OCI-LY7 (cell line): ENCODE data around the gene AKR1C8. TPM values are rescaled to one million over a fixed set of nuclear protein-coding genes. Genes with fewer than 3 reads are reported as not detected.
"Not testable (repeated sequence)": the region's sequence is repeated elsewhere in the genome, so short reads cannot be mapped to it uniquely, and the experiment has no call there.

ENCODE experiments used
- BruUV-seq: library from RNA; stranded (reverse); fragments of 400-500 nt; replicated peaks from 2 replicates; lab custom pipeline; 2021; lab: Mats Ljungman, UMichigan
- CTCF ChIA-PET: fragments of 300-600 bp; sonication (Branson Sonifier 250); formaldehyde crosslinking; loops from one replicate; lab custom pipeline; 2022; ENCODE audit warnings: antibody characterized with exemption; ENCODE audit not compliant: unreplicated experiment; lab: Charles Lee
- POLR2A ChIA-PET: fragments of 300-600 bp; sonication (Branson Sonifier 250); formaldehyde crosslinking; loops from one replicate; lab custom pipeline; 2022; ENCODE audit warnings: antibody characterized with exemption; lab: Charles Lee
- DNase-seq: peaks from one replicate; pipeline ENCODE4 v3.0.0-alpha.2; 2015; ENCODE audit warnings: low spot score
- H2AFZ ChIP-seq: fragments of 200-600 bp; sonication (generic), shearing (Covaris generic); 2 replicates; pipeline ENCODE4 v1.6.1; 2014; ENCODE audit warnings: mild to moderate bottlenecking, antibody characterized with exemption, low read length, moderate library complexity
- H3K27ac ChIP-seq: fragments of 200-600 bp; sonication (generic); 2 replicates; pipeline ENCODE4 v1.5.1; 2014; ENCODE audit warnings: mixed run types, low read depth, mild to moderate bottlenecking, moderate library complexity, low read length, inconsistent platforms; ENCODE audit not compliant: poor library complexity, severe bottlenecking
- H3K36me3 ChIP-seq: fragments of 200-600 bp; sonication (generic); 2 replicates; pipeline ENCODE4 v1.6.1; 2014; ENCODE audit warnings: mild to moderate bottlenecking, antibody characterized with exemption, low read length, moderate library complexity, mixed read lengths; ENCODE audit not compliant: insufficient read depth
- H3K4me1 ChIP-seq: fragments of 200-600 bp; sonication (generic); 2 replicates; pipeline ENCODE4 v1.5.1; 2014; ENCODE audit warnings: mild to moderate bottlenecking, low read length; ENCODE audit not compliant: insufficient read depth, poor library complexity, severe bottlenecking
- H3K4me2 ChIP-seq: fragments of 200-600 bp; sonication (generic); 2 replicates; pipeline ENCODE4 v1.6.1; 2014; ENCODE audit warnings: mild to moderate bottlenecking, low read length
- H3K4me3 ChIP-seq: fragments of 200-600 bp; sonication (generic); 2 replicates; pipeline ENCODE4 v1.5.1; 2014; ENCODE audit warnings: mild to moderate bottlenecking, low read depth, low read length; ENCODE audit not compliant: poor library complexity, severe bottlenecking
- H3K79me2 ChIP-seq: fragments of 200-600 bp; sonication (generic); 2 replicates; pipeline ENCODE4 v1.6.1; 2016; ENCODE audit warnings: low read depth, mild to moderate bottlenecking, low read length, moderate library complexity, mixed read lengths; ENCODE audit not compliant: insufficient read depth
- H3K9me2 ChIP-seq: fragments of 200-600 bp; sonication (generic); 2 replicates; pipeline ENCODE4 v1.6.1; 2016; ENCODE audit warnings: mild to moderate bottlenecking, low read length, mixed read lengths; ENCODE audit not compliant: insufficient read depth
- H3K9me3 ChIP-seq: fragments of 200-600 bp; sonication (generic); 2 replicates; pipeline ENCODE4 v1.6.1; 2014; ENCODE audit warnings: mild to moderate bottlenecking, mixed run types, low read length, mixed read lengths
- H4K20me1 ChIP-seq: fragments of 200-600 bp; sonication (generic); 2 replicates; pipeline ENCODE4 v1.6.1; 2014; ENCODE audit warnings: mild to moderate bottlenecking, antibody characterized with exemption, low read length, moderate library complexity, mixed read lengths; ENCODE audit not compliant: insufficient read depth
- CTCF ChIP-seq: fragments of 200-600 bp; sonication (generic); conservative IDR thresholded peaks from 2 replicates; pipeline ENCODE4 v1.5.1; 2014; ENCODE audit warnings: mild to moderate bottlenecking, antibody characterized with exemption, low read length, moderate library complexity, mixed read lengths
- EZH2phosphoT487 ChIP-seq: fragments of 200-600 bp; sonication (generic); IDR thresholded peaks from 2 replicates; pipeline ENCODE4 v1.6.1; 2018; ENCODE audit warnings: low read depth, borderline replicate concordance, mild to moderate bottlenecking, mixed run types, antibody characterized with exemption, low read length, moderate library complexity, mixed read lengths
- intact Hi-C: fragments of 100-400 bp; cut with micrococcal nuclease; formaldehyde crosslinking; loops from one replicate; pipeline ENCODE4 v1.10.0; 2022; ENCODE audit not compliant: unreplicated experiment
- total RNA-seq, 2 experiments: library from RNA; depleted of rRNA in 1 of 2; stranded (reverse); fragments of >200 nt in 1 of 2; shearing (Covaris generic) in 1 of 2; gene quantifications; 2 replicates each; pipeline ENCODE4 v1.2.3, GENCODE V29; 2014 to 2022

AKR1C8 gene
- total RNA-seq, 2 experiments from 2014 or later: not detected

GRCh38 chr10:5187867-5188266, 2.9 kb upstream of the AKR1C8 start:
- no peak for TF ChIP-seq CTCF
- intact Hi-C loops: no loop called here
- POLR2A ChIA-PET: no interaction called here
- no peaks in the 10 kb centered on the region for H4K20me1 ChIP-seq
- no peaks in the 10 kb centered on the region for H3K36me3 ChIP-seq
- no peaks in the 10 kb centered on the region for H3K4me1 ChIP-seq
- BruUV-seq: no TSS peak
- no peak overlapping the region for H2AFZ ChIP-seq
- CTCF ChIA-PET: no interaction called here
- H3K4me3 ChIP-seq: no peak overlapping the region
- H3K9me2 ChIP-seq: no peaks in the 10 kb centered on the region
- no peak overlapping the region for H3K4me2 ChIP-seq
- no peak for DNase-seq
- H3K79me2 ChIP-seq: no peaks in the 10 kb centered on the region
- no peak overlapping the region for H3K27ac ChIP-seq
- H3K9me3 ChIP-seq: no peaks in the 10 kb centered on the region

GRCh38 chr10:5183923-5184322, 1.0 kb downstream of the AKR1C8 start:
- no peak overlapping the region for H3K27ac ChIP-seq
- no peaks in the 10 kb centered on the region for H3K36me3 ChIP-seq
- POLR2A ChIA-PET: no interaction called here
- H3K79me2 ChIP-seq: no peaks in the 10 kb centered on the region
- H3K9me3 ChIP-seq: no peaks in the 10 kb centered on the region
- no peak overlapping the region for H2AFZ ChIP-seq
- H3K9me2 ChIP-seq: no peaks in the 10 kb centered on the region
- no TSS peak for BruUV-seq
- TF ChIP-seq CTCF (no peak), EZH2phosphoT487 (no peak)
- no peaks in the 10 kb centered on the region for H4K20me1 ChIP-seq
- intact Hi-C loops: no loop called here
- H3K4me3 ChIP-seq: no peak overlapping the region
- DNase-seq: no peak
- no peaks in the 10 kb centered on the region for H3K4me1 ChIP-seq
- H3K4me2 ChIP-seq: no peak overlapping the region
- CTCF ChIA-PET: no interaction called here

- H3K27ac ChIP-seq, H3K9me2 ChIP-seq, intact Hi-C loops, H3K79me2 ChIP-seq, BruUV-seq, H3K36me3 ChIP-seq, H3K9me3 ChIP-seq, H2AFZ ChIP-seq, POLR2A ChIA-PET, H3K4me2 ChIP-seq, H3K4me3 ChIP-seq, H4K20me1 ChIP-seq, DNase-seq, CTCF ChIA-PET, H3K4me1 ChIP-seq: not testable (repeated sequence)
These were observed 4.4 kb downstream of the AKR1C8 start for GRCh38 chr10:5180503-5180902.

- H3K27ac ChIP-seq, H4K20me1 ChIP-seq, POLR2A ChIA-PET, H3K9me3 ChIP-seq, H3K9me2 ChIP-seq, H3K4me2 ChIP-seq, H3K4me3 ChIP-seq, H3K79me2 ChIP-seq, intact Hi-C loops, DNase-seq, H3K36me3 ChIP-seq, BruUV-seq, CTCF ChIA-PET, H3K4me1 ChIP-seq, H2AFZ ChIP-seq: not testable (repeated sequence)
These were observed 9.4 kb downstream of the AKR1C8 start for GRCh38 chr10:5175581-5175980.
